ENCODE results near the gene SPACDR. TPM values are rescaled to one million over a fixed set of nuclear protein-coding genes. Genes with fewer than 3 reads are reported as not detected.
A peak's percentile ranks its signal among the peaks of the same experiment; 100 is the strongest.

SPACDR gene
- polyA plus RNA-seq, 3 donors: 0.73 to 1.9 (median 1.3) TPM

- no peak for DNase-seq
These were observed 48.6 kb downstream of the SPACDR start for GRCh38 chr7:100415448-100415847.

- no peak for DNase-seq
These were observed 50.2 kb downstream of the SPACDR start for GRCh38 chr7:100413889-100414288.

- no peak for DNase-seq
These were observed 50.7 kb downstream of the SPACDR start for GRCh38 chr7:100413346-100413745.

- DNase-seq: no peak
These were observed 53.0 kb downstream of the SPACDR start for GRCh38 chr7:100411101-100411500.

- DNase-seq: peak; percentile 67
These were observed 56.5 kb downstream of the SPACDR start for GRCh38 chr7:100407285-100408180.

- DNase-seq: no peak
These were observed 57.3 kb downstream of the SPACDR start for GRCh38 chr7:100406767-100407166.

Other genes with a start within 250 kb of the SPACDR start
- gene PVRIG, start 244.3 kb downstream of the SPACDR start, polyA plus RNA-seq (ENCODE audit: insufficient read length in 3 of 3): 1 to 10 TPM; 2.0 to 9.2 (median 8.1) TPM
- 10 to 100 TPM in 1 of 3 donors, 1 to 10 TPM in 2; 6.4 to 10.4 (median 8.1) TPM for gene SPDYE3, start 156.6 kb downstream of the SPACDR start, polyA plus RNA-seq (ENCODE audit: insufficient read length in 3 of 3)
- gene PILRB, start 106.1 kb downstream of the SPACDR start, polyA plus RNA-seq (ENCODE audit: insufficient read length in 3 of 3): 10 to 100 TPM; 35.8 to 63.6 (median 63.1) TPM
- gene PILRA, start 90.8 kb downstream of the SPACDR start, polyA plus RNA-seq (ENCODE audit: insufficient read length in 3 of 3): 10 to 100 TPM in 1 of 3 donors, 1 to 10 TPM in 2; 4.5 to 10.1 (median 6.3) TPM
- 1 to 10 TPM; 6.3 to 8.4 (median 7.0) TPM for gene ZCWPW1, start 35.6 kb downstream of the SPACDR start, polyA plus RNA-seq (ENCODE audit: insufficient read length in 3 of 3)
- gene MEPCE, start 34.4 kb downstream of the SPACDR start, polyA plus RNA-seq (ENCODE audit: insufficient read length in 3 of 3): 10 to 100 TPM; 55.0 to 63.4 (median 62.5) TPM
- 10 to 100 TPM; 20.9 to 23.5 (median 23.2) TPM for gene PPP1R35, start 27.8 kb downstream of the SPACDR start, polyA plus RNA-seq (ENCODE audit: insufficient read length in 3 of 3)
- 10 to 100 TPM; 48.2 to 57.9 (median 55.5) TPM for gene TSC22D4, start 15.0 kb upstream of the SPACDR start, polyA plus RNA-seq (ENCODE audit: insufficient read length in 3 of 3)
- 1 to 10 TPM; 2.4 to 3.2 (median 2.8) TPM for gene NYAP1, start 19.7 kb upstream of the SPACDR start, polyA plus RNA-seq (ENCODE audit: insufficient read length in 3 of 3)
- 10 to 100 TPM; 11.3 to 16.6 (median 12.8) TPM for gene AGFG2, start 74.9 kb upstream of the SPACDR start, polyA plus RNA-seq (ENCODE audit: insufficient read length in 3 of 3)
- 1 to 10 TPM; 4.4 to 9.6 (median 7.0) TPM for gene SAP25, start 109.6 kb upstream of the SPACDR start, polyA plus RNA-seq (ENCODE audit: insufficient read length in 3 of 3)
- 10 to 100 TPM; 43.7 to 56.0 (median 46.8) TPM for gene LRCH4, start 121.9 kb upstream of the SPACDR start, polyA plus RNA-seq (ENCODE audit: insufficient read length in 3 of 3)
- gene FBXO24, start 122.1 kb upstream of the SPACDR start, polyA plus RNA-seq (ENCODE audit: insufficient read length in 3 of 3): 1 to 10 TPM; 1.8 to 2.6 (median 2.3) TPM
- gene PCOLCE, start 138.1 kb upstream of the SPACDR start, polyA plus RNA-seq (ENCODE audit: insufficient read length in 3 of 3): 100 to 1,000 TPM; 108 to 146 (median 137) TPM
- 10 to 100 TPM; 26.8 to 31.5 (median 30.3) TPM for gene MOSPD3, start 148.3 kb upstream of the SPACDR start, polyA plus RNA-seq (ENCODE audit: insufficient read length in 3 of 3)
- gene TFR2, start 177.3 kb upstream of the SPACDR start, polyA plus RNA-seq (ENCODE audit: insufficient read length in 3 of 3): 1 to 10 TPM in 2 of 3 donors, under 1 TPM in 1; 0.80 to 1.2 (median 1.1) TPM
- under 1 TPM in 1 of 3 donors, not detected in 2; 0.09 TPM for gene ACTL6B, start 192.2 kb upstream of the SPACDR start, polyA plus RNA-seq (ENCODE audit: insufficient read length in 3 of 3)
- gene GNB2, start 209.5 kb upstream of the SPACDR start, polyA plus RNA-seq (ENCODE audit: insufficient read length in 3 of 3): 100 to 1,000 TPM; 195 to 236 (median 231) TPM
- 10 to 100 TPM; 44.1 to 63.6 (median 52.7) TPM for gene GIGYF1, start 230.0 kb upstream of the SPACDR start, polyA plus RNA-seq (ENCODE audit: insufficient read length in 3 of 3)
- 10 to 100 TPM; 29.4 to 33.3 (median 32.6) TPM for gene POP7, start 241.9 kb upstream of the SPACDR start, polyA plus RNA-seq (ENCODE audit: insufficient read length in 3 of 3)